RKO (cell line): ENCODE measurements around the gene NUDT1.

Source experiments
- DNase-seq: peaks from one replicate; pipeline ENCODE4 v3.0.0-alpha.2; 2016; ENCODE audit warnings: low spot score

The NUDT1 gene

GRCh38 chr7:2248984-2249694, 7.1 kb downstream of the NUDT1 start:
- DNase-seq, result no peak

GRCh38 chr7:2249744-2250323, 7.8 kb downstream of the NUDT1 start:
- no peak for DNase-seq

GRCh38 chr7:2251381-2251780, 9.4 kb downstream of the NUDT1 start:
- DNase-seq, result no peak

- DNase-seq, result no peak
Measured at GRCh38 chr7:2251841-2252771, 10.1 kb downstream of the NUDT1 start.

GRCh38 chr7:2253021-2253420, 11.0 kb downstream of the NUDT1 start:
- DNase-seq, result no peak

- DNase-seq, result no peak
Measured at GRCh38 chr7:2253525-2254244, 11.7 kb downstream of the NUDT1 start.

- no peak for DNase-seq
Measured at GRCh38 chr7:2254429-2255144, 12.6 kb downstream of the NUDT1 start.

GRCh38 chr7:2255145-2256139, 13.4 kb downstream of the NUDT1 start:
- DNase-seq, result no peak

- no peak for DNase-seq
Measured at GRCh38 chr7:2256306-2257045, 14.4 kb downstream of the NUDT1 start.

GRCh38 chr7:2257046-2257551, 15.1 kb downstream of the NUDT1 start:
- no peak for DNase-seq

GRCh38 chr7:2257651-2258050, 15.6 kb downstream of the NUDT1 start:
- DNase-seq, result no peak

GRCh38 chr7:2258661-2259365, 16.8 kb downstream of the NUDT1 start:
- DNase-seq, result no peak

- DNase-seq, result no peak
Measured at GRCh38 chr7:2259480-2259879, 17.5 kb downstream of the NUDT1 start.

GRCh38 chr7:2260820-2261219, 18.8 kb downstream of the NUDT1 start:
- DNase-seq, result no peak

GRCh38 chr7:2261611-2262010, 19.6 kb downstream of the NUDT1 start:
- no peak for DNase-seq

GRCh38 chr7:2263176-2263575, 21.1 kb downstream of the NUDT1 start:
- DNase-seq, result no peak

- DNase-seq, result no peak
Measured at GRCh38 chr7:2264158-2264557, 22.1 kb downstream of the NUDT1 start.

- DNase-seq, result no peak
Measured at GRCh38 chr7:2266911-2267310, 24.9 kb downstream of the NUDT1 start.
